ENCODE results near the gene ZNF70. TPM values are rescaled to one million over a fixed set of nuclear protein-coding genes. Genes with fewer than 3 reads are reported as not detected.
A peak's percentile ranks its signal among the peaks of the same experiment; 100 is the strongest.
"Not testable (repeated sequence)": the region's sequence is repeated elsewhere in the genome, so short reads cannot be mapped to it uniquely, and the experiment has no call there.

Gene ZNF70
- total RNA-seq, 2 donors from 2014 or later = 6.2 to 7.7 TPM

DNA sequence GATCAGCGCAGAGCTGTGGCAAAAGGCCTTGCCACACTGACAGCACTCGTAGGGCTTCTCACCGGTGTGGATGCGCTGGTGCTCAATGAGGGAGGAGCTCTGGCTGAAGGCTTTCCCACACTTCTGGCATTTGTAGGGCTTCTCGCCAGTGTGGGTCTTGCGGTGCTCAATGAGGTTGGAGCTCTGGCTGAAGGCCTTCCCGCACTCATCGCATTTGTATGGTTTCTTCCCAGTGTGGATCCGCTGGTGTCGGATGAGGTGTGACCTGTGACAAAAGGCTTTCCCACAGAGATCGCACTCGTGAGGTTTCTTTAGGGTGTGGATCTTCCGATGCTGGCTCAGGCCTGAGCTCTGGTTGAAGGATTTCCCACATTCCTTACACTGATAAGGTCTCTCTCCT lies 6.9 kb downstream of the ZNF70 start:
- DNase-seq (ENCODE audit: low spot score) = no peak
- intact Hi-C loops (cut with DNase I) = no loop called here

DNA sequence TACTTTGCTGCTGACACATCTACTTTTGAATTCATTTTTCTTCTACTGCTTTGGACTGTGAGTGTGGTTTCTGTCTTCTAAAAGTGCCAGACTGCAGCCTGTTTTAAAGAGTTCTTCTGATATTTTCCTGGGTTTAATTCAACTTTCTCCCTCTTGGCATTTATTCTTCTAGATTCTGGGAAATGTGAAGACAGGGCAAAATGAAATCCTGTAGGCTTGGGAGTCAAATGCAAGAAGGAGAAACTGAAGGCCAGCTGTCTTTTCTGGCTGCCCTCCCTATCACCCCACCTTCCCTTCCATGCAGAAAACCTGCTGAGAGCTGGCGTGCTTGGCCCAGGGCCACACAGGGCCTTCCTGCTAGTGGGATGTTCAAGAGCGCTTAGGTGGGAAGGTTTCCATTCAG lies 7.6 kb downstream of the ZNF70 start:
- intact Hi-C loops (cut with DNase I) = no loop called here

DNA sequence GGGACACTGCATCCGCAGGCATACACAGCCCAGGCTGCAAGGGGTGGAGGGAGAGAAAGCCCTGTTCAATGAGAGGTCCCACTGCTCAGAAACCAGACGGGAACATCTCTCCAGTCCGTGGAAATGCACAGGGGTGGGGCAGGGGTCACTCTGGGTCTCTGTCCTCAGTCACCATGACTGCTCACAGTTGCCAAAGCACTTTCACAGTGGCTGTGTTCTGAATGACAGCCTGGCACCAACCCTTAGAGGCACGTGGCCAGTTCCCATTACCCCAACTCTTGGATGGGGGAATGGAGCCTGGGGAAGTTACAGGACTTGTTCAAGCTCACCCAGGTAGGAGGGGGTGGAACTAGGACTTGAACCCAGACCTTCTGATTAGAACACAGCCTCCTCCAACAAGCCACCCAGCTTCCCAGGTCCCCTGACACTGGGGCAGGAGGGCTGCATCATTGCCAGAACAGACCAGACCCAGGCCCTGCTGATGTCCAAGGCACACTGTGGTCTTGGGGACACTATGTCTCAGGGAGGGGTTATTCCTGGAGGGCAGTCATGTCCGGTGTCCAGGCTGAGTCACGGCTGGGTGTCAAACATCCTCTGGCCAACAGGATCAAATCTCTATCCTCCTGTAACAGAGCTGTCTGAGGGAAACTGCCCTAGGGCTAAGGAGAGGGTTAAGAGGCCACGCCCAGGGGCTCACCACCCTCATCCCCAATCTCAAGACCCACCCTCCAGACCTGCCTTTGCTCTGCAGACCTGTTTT lies 8.2 kb downstream of the ZNF70 start:
- intact Hi-C loops (cut with DNase I) = no loop called here
- DNase-seq (ENCODE audit: low spot score) = no peak

More for the DNA sequence above, 7.6 kb downstream of the ZNF70 start:
- no peak for DNase-seq (ENCODE audit: low spot score)

DNA sequence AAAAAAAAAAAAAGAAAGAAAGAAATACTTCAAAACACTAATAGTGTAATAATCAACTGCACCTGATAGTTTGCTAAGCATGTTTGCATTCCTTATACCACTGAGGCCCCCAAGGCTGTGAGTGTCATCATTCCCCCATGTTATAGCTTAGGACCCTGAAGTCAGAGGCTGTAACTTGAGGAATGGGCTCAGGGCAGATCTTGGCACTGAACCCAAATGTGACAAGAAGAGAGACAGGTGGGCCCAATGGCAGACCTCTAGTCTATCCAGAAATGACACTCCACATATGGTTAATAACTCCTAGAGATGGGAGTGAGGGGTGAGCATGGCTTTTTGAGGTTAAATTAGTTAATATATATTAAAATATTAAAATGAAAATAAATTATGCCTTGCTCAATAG lies 13.2 kb downstream of the ZNF70 start:
- DNase-seq (ENCODE audit: low spot score) = no peak
- intact Hi-C loops (cut with DNase I) = no loop called here

DNA sequence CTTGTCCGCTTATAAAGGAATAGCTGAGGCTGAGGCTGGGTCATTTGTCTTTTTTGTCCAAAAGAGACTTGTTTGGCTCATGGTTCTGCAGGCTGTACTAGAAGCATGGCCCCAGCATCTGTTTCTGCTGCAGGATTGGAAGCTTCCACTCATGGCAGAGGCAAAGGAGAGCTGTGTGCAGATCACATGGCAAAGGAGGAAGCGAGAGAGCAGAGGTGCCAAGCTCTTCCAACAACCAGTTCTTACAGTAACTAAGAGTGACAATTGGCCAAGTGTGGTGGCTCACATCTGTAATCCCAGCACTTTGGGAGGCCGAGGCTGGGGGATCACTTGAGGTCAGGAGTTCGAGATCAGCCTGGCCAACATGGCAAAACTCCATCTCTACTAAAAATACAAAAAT lies 22.8 kb downstream of the ZNF70 start:
- peak; percentile 44 for DNase-seq (ENCODE audit: low spot score)
- intact Hi-C loops (cut with DNase I) = not testable (repeated sequence)

DNA sequence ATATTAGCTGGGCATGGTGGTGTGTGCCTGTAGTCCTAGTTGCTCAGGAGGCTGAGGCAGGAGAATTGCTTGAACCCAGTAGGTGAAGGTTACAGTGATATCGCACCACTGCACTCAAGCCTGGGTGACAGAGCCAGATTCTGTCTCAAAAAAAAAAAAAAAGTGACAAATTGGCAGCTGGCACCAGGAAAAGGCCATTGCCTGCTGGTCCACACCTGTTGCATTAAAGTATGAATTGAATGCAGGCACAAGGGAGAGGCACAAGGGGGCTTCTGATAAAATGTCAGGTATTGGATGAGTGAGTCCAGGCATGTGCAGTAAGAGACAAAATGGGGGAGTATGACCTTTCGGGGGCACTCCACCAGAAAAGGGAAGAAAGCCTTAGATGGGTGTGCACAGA lies 28.2 kb downstream of the ZNF70 start:
- DNase-seq (ENCODE audit: low spot score) = peak; percentile 15
- intact Hi-C loops (cut with DNase I) = loop anchor here in 1 of 2 donors (5.0 kb wide), 1 partner anchor 530 kb away; no protein-coding TSS in a partner anchor

DNA sequence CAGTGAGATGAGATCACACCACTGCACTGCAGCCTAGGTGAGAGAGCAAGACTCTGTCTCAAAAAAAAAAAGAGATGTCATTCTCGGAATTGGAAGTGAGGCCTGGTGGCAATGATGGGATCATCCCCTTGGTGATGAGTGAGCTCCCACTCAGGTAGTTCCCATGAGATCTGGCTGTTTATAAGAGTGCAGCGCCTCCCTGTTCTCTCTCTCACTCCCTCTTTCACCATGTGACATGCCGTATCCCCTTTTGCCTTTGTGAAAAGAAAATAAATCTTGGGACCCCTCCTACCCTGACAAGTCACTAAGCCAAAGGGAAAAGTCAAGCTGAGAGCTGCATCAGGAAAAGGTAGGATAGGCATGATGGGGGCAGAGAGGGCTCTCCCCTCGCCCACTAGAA lies 28.8 kb downstream of the ZNF70 start:
- no peak for DNase-seq (ENCODE audit: low spot score)
- intact Hi-C loops (cut with DNase I) = loop anchor here in 1 of 2 donors (5.0 kb wide), 1 partner anchor 530 kb away; no protein-coding TSS in a partner anchor

DNA sequence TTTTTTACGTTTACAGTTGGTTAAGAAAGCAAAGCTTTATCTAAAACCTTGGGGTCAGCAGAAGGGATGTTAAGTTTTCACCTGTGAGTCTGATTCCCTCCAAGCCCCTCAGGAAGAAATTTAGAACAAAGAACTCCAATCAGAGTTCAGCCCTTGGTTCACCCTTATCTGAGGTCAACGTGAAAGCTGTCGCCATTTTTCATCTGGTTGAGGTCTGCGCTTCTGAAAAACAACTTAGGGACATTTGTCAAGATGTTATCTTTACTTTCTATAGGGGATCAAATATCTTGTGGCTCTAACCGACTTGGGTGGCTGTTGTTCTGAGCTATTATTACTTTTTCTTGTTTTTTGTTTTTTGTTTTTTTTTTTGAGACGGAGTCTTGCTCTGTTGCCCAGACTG lies 30.1 kb downstream of the ZNF70 start:
- intact Hi-C loops (cut with DNase I) = loop anchor here in 1 of 2 donors (5.0 kb wide), 1 partner anchor 529 kb away; no protein-coding TSS in a partner anchor
- DNase-seq (ENCODE audit: low spot score) = no peak

DNA sequence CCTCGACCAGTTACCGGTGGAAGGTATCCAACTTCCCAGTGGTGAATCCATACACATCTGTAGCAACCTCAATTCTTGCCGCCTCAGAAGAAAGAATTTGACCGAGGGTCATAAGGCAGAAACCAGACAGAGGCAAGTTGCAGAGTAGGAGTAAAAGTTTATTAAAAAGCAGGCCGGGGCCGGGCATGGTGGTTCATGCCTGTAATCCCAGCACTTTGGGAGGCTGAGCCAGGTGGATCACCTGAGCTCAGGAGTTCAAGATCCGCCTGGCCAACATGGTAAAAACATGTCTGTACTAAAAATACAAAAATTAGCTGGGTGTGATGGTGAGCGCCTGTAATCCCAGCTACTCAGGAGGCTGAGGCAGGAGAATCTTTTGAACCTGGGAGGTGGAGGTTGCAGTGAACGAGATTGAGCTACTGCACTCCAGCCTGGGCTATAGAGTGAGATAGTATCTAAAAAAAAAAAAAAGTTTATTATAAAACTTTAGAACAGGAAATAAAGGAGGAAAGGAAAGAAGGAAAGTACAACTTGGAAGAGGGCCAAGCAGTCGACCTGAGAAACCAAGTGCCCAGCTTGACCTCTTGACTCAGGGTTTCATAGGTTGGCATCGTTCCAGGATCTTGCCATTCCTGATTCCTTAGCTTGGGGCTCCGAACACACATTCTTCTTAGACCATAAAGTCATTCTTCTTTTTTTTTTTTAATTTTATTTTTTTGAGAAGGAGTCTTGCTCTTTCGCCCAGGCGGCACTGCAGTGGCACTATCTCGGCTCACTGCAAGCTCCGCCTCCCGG lies 32.3 kb downstream of the ZNF70 start:
- intact Hi-C loops (cut with DNase I) = no loop called here
- peak; percentile 52 for DNase-seq (ENCODE audit: low spot score)

DNA sequence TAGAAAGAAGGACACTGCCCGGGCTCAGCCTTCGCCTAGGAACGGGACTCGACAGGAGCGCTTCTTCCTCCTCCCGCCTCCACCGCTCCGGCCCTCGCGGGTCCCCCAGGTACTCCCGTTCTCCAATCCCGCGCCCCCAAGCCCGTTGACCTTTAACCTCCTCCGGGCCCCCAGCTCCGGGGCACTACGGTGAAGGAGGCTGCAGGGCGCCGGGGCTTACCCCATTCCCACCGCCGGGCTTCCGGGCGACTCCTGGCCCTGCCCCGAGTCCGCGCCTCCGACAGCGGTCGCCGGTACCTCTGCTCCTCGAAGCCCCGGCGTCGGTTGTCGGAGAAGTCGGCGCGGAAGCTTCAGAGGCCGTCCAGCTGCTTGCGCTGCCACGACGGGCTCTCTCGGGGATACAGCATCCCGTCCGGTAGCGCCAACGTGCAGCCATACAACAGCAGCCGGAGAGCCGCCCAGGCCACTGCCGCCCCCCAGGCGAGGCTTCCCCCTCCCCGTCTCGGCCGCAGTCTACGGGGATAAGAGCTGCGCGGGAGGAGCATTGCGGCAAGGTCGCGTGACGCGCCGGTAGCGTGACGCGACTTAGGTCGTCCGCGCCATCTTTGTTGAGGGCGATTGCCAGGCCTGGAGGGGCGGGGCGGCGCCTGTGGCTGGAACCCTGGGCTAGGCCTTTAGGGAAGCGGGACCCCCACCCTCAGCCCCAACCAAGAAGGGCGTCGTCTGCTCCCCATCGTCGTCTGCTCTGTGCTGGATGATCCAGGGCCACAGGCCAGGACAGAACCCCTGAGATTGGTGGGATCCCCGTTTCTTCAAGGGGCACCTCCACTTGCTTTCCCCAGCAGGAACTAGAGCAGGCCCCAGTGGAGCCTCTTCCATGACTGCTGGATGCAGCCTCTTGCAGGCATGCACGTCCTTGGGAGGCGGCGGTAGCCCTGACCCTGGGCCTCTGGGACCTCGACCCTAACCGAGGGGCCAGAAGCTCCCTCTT lies 33.8 kb downstream of the ZNF70 start:
- intact Hi-C loops (cut with DNase I) = no loop called here

DNA sequence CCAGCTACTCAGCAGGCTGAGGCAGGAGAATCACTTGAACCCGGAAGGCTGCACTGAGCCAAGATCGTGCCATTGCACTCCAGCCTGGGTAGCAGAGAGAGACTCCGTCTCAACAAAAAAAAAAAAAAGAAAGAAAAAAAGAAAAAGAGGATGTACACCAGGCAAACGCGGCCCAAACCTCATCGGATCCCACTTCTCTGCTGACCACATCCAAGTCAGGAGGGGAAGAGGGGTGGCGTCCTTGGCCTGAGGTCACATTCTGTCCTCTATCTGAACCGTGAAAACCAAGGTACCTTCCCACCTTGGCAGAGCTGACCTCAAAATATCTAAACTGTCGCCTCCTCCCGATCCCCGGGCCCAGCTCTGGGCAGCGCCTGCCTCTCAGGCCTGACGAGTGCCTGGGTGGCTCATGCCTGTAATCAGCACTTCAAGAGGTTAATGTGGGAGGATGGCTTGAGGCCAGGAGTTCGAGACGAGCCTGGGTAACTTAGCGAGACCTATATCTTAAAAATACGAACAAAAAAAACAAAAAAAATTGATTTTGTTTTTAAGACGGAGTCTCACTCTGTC lies 35.0 kb downstream of the ZNF70 start:
- peak; percentile 65 for DNase-seq (ENCODE audit: low spot score)
- intact Hi-C loops (cut with DNase I) = no loop called here

More for the DNA sequence above, 33.8 kb downstream of the ZNF70 start:
- DNase-seq (ENCODE audit: low spot score) = peak; percentile 96

DNA sequence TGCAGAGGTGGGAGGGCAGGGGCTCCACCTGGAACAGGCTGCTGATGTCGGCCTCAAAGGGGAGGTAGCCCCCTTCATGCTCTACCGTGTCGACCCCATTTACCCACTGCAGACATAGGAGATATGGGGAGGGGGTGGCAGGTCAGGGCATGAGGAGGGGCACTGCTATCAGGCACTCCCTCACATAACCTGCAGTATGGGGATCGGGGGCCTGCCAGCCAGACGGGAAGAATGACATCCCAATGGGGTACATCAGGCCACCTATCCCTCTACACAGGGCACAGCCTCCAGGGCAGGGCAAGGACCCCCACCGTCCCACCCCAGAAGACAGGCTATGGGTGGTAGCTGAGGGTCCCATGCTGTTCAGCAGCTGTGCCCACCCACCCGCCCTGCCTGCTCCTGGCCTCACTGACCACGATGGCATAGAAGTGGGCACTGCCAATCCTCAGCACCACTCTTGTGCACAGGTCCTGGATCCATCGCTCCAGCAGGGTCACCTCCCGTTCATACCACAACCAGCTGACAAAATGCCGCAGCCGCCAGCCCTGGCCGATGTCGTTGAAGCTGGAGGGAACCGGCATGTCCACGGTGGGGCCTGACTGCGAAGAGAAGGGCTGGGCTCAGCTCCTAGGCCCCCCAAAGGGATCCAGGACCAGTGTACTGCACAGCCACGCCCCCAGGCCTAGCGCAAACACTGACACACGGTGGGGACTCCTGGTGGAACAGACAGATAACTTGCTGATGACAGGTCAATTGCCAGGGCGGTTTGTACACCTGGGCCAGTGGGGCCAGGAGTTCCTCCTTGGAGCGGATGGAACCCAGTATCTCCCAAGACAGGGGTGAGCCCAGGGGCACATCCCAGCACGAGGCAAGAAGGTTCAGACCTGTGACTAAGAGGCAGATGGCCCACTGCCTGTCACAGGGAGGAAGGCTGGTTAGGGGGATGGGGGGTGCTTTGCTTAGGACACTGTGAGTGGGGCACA lies 36.0 kb downstream of the ZNF70 start:
- peak; percentile 72 for DNase-seq (ENCODE audit: low spot score)
- intact Hi-C loops (cut with DNase I) = no loop called here

DNA sequence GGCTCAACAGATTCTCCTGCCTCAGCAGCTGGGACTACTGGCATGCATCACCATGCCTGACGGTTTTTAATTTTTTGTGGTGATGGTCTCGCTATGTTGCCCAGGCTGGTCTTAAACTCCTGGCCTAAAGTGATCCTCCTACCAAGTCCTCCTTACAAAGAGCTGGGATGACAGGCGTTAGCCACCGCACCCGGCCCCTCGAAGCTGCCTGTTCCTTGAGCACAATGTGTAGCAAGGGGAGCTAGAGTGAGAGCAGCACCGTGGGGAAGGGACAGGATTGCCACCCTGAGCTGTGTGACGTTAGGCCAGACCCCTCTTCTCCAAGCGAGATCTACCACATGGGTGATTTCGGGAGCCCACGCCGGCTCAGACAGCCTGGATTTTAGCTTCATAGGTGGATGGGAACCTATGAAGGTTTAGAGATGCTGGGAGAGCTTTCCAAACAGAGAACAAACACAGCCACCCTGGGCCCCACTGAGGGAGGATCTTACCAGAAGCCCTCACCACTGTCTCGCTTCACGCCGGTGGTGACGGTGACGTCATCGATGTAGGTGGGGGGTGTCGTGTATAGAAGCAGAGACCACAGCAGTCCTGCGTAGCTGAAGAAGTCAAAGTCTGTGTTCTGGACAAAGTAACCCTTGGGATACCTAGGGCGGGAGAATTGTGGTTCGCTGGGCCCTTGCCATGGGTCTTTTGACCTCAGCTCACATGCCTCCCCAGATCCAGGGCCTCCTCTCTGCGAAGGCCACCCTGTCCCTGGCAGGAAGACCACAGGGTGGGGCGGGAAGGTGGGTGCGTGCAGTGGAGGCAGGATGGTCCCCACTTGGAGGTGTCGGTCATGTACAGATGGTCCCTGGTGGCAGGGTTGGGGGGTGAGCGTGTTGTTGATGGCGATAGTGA lies 37.0 kb downstream of the ZNF70 start:
- intact Hi-C loops (cut with DNase I) = no loop called here
- DNase-seq (ENCODE audit: low spot score) = peak; percentile 69

DNA sequence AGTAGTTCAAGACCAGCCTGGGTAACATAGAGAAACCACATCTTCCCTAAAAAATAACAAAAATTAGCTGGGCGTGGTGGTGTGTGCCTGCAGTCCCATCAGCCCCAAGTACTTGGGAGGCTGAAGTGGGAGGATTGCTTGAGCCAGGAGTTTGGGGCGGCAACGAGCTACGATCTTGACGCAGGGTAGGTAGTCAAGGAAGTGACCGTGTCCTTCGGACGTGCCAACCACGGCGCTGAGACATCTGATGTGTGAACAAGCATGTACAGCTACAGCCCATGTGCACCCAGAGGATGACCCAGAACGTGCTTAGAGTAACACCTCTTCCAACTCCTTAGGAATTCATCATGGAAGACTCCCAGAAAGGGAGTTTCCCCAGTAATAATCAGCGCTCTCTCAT lies 38.7 kb downstream of the ZNF70 start:
- intact Hi-C loops (cut with DNase I) = no loop called here
- DNase-seq (ENCODE audit: low spot score) = peak; percentile 51

DNA sequence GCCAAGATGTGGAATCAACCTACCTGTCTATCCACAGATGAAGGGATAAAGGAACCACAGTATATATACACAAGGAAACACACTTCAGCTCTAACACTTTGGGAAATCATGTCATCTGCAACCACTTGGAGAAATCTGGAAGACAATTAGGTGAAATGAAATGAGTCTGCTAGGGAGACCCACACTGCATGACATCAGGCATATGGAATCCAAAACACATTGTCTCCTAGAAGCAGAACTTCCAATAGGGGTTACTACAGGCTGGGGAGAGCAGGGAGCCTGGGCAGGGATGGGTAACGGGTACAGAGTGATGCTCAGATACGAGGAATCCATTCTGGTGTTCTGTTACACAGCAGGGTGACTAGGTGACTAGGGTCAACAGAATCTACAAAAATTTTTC lies 41.8 kb downstream of the ZNF70 start:
- no peak for DNase-seq (ENCODE audit: low spot score)
- intact Hi-C loops (cut with DNase I) = no loop called here

DNA sequence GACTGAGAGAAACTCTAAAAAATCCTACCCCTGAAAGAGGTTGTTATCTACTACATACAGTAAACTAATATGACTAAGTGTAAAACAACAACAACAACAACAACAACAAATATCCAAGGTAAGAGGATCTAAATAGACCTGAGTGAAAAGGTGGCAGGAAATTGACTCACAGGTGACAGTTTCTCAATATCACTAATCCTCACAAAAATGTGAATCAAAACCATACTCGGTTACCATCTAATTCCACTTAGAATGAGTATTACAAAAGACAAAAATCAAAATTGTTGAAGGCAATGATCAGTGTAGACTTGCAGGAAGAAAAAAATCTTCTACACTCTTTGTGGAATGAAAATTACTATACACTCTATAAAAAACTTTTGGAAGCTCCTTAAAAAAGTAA lies 42.6 kb downstream of the ZNF70 start:
- intact Hi-C loops (cut with DNase I) = no loop called here
- no peak for DNase-seq (ENCODE audit: low spot score)

DNA sequence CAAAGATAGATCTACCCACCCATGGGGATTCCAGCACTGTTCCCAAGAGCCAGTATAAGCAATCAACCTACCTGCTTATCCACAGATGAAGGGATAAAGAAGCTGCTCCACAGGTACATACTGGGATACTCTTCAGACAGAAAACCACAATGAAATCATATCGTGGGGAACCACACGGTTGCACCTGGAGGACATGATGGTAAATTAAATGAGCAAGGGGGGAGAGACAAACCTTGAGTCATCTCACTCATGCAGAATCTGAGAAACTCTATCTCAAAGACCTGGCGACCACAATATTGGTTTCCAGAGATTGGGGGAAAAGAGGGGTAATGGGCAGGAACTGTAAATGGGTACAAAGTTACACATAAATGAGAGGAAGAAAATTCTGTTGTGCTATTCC lies 45.6 kb downstream of the ZNF70 start:
- intact Hi-C loops (cut with DNase I) = no loop called here
- peak; percentile 7 for DNase-seq (ENCODE audit: low spot score)
